SU-DHL-6 (cell line): ENCODE measurements around the gene ERBB4.

Source experiments
- H2AFZ ChIP-seq: fragments of 200-600 bp; sonication (generic); 2 replicates; pipeline ENCODE4 v1.6.1; 2014; ENCODE audit warnings: low read depth, mild to moderate bottlenecking, moderate library complexity, mixed read lengths, antibody characterized with exemption, low read length; ENCODE audit not compliant: severe bottlenecking
- H3F3A ChIP-seq: fragments of 200-600 bp; shearing (Covaris generic); 2 replicates; pipeline ENCODE4 v1.6.0; 2016; ENCODE audit warnings: antibody characterized with exemption, mild to moderate bottlenecking; ENCODE audit not compliant: insufficient read depth
- H3K27ac ChIP-seq: fragments of 200-600 bp; sonication (generic); 2 replicates; pipeline ENCODE4 v1.5.1; 2016; ENCODE audit warnings: low read depth, mild to moderate bottlenecking, low read length, moderate library complexity, mixed read lengths
- H3K27me3 ChIP-seq: fragments of 200-600 bp; sonication (generic), shearing (Covaris generic); 2 replicates; pipeline ENCODE4 v1.6.0; 2014; ENCODE audit warnings: mild to moderate bottlenecking, low read length
- H3K36me3 ChIP-seq: fragments of 200-600 bp; sonication (generic); 2 replicates; pipeline ENCODE4 v1.6.1; 2014; ENCODE audit warnings: mild to moderate bottlenecking, low read length, mixed read lengths
- H3K4me2 ChIP-seq: fragments of 300-600, 200-600 bp; shearing (Covaris generic), sonication (generic); 2 replicates; pipeline ENCODE4 v1.6.0; 2014; ENCODE audit warnings: low read length, low read depth, mild to moderate bottlenecking; ENCODE audit not compliant: poor library complexity, severe bottlenecking
- H3K4me3 ChIP-seq: fragments of 200-600 bp; sonication (generic); 2 replicates; pipeline ENCODE4 v1.5.1; 2014; ENCODE audit warnings: antibody characterized with exemption, low read length, mild to moderate bottlenecking, mixed read lengths; ENCODE audit not compliant: insufficient read depth, poor library complexity, severe bottlenecking
- H3K79me2 ChIP-seq: fragments of 200-600 bp; sonication (generic); 2 replicates; pipeline ENCODE4 v1.6.1; 2014; ENCODE audit warnings: mild to moderate bottlenecking, low read length, moderate library complexity; ENCODE audit not compliant: insufficient read depth
- H3K9ac ChIP-seq: fragments of 200-600 bp; sonication (generic); 2 replicates; pipeline ENCODE4 v1.7.0; 2014; ENCODE audit warnings: mild to moderate bottlenecking, low read length
- H3K9me2 ChIP-seq: fragments of 200-600 bp; sonication (generic); replicated peaks from 2 replicates; pipeline ENCODE4 v1.6.1; 2014; ENCODE audit warnings: low read length; ENCODE audit not compliant: insufficient read depth
- H3K9me3 ChIP-seq: fragments of 200-600 bp; sonication (generic); 2 replicates; pipeline ENCODE4 v1.6.1; 2014; ENCODE audit warnings: low read length, mixed read lengths; ENCODE audit not compliant: insufficient read depth
- H4K20me1 ChIP-seq: fragments of 200-600 bp; sonication (generic); 2 replicates; pipeline ENCODE4 v1.6.1; 2014; ENCODE audit warnings: low read depth, mild to moderate bottlenecking, antibody characterized with exemption, low read length, moderate library complexity, mixed read lengths
- EZH2phosphoT487 ChIP-seq: fragments of 200-600 bp; sonication (generic), shearing (Covaris generic); conservative IDR thresholded peaks from 2 replicates; pipeline ENCODE4 v1.6.1; 2018; ENCODE audit warnings: mild to moderate bottlenecking, antibody characterized with exemption, low read length, moderate library complexity, mixed read lengths
- TF ChIP-seq, protein P1 (sequence below): fragments of 200-600 bp; sonication (generic); IDR thresholded peaks from one replicate; pipeline ENCODE4 v1.5.1; 2017; ENCODE audit warnings: antibody characterized with exemption, mild to moderate bottlenecking, low read length, moderate library complexity; ENCODE audit not compliant: insufficient read depth, poor library complexity, severe bottlenecking

The ERBB4 gene

DNA sequence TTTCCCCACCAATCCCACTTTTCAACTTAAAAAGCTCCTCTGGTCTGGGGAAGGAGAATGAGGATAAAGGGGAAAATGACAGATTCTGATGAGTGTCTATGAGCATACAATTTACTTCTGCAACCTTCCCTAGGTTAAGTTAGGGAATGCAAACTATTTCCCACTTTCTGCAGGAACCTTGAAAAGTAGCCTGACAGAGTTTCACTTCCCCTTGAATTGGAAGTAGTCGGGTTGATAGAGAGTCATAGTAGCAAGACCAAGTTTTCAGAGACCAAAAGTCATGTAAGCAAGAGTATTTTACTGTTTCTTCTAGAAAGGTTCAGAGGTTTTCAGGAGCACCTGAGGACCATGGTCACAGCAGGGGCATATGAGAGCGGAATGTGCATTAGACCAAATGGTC lies 1167.1 kb downstream of the ERBB4 start:
- Histone ChIP-seq H3K9me2 (no peaks in the 10 kb centered on the region), H3K36me3 (no peaks in the 10 kb centered on the region), H3K79me2 (no peaks in the 10 kb centered on the region), H3K4me3 (no peak overlapping the region), H3K4me2 (no peak overlapping the region), H2AFZ (no peak overlapping the region), H3K27me3 (no peaks in the 10 kb centered on the region), H4K20me1 (no peaks in the 10 kb centered on the region), H3F3A (no peaks in the 10 kb centered on the region), H3K9me3 (no peaks in the 10 kb centered on the region), H3K27ac (no peak overlapping the region), H3K9ac (no peak overlapping the region)
- TF ChIP-seq, protein P1, sequence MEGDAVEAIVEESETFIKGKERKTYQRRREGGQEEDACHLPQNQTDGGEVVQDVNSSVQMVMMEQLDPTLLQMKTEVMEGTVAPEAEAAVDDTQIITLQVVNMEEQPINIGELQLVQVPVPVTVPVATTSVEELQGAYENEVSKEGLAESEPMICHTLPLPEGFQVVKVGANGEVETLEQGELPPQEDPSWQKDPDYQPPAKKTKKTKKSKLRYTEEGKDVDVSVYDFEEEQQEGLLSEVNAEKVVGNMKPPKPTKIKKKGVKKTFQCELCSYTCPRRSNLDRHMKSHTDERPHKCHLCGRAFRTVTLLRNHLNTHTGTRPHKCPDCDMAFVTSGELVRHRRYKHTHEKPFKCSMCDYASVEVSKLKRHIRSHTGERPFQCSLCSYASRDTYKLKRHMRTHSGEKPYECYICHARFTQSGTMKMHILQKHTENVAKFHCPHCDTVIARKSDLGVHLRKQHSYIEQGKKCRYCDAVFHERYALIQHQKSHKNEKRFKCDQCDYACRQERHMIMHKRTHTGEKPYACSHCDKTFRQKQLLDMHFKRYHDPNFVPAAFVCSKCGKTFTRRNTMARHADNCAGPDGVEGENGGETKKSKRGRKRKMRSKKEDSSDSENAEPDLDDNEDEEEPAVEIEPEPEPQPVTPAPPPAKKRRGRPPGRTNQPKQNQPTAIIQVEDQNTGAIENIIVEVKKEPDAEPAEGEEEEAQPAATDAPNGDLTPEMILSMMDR: no peak
- no peak for TF ChIP-seq EZH2phosphoT487

DNA sequence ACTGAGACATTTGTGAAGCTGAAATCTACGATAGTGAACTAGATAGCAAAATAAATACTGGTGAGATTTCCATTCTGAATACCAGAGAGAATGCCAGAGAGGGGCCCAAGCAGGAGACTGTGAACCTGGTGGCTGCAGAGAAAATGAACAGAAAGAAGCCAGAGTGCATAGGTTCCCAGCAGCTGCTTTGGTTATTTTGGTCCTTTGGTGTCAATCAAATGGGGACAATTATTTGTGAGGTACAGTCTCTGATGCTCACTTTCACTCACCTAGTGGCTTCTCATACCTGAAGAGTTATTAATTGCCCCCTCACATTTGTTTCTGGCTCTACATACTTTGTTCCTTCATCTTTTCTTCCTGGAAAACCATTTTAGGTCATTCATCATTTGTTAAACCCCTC lies 1170.1 kb downstream of the ERBB4 start:
- H3K79me2 ChIP-seq: no peaks in the 10 kb centered on the region
- TF ChIP-seq, protein P1: no peak
- no peak for TF ChIP-seq EZH2phosphoT487
- H2AFZ ChIP-seq: no peak overlapping the region

DNA sequence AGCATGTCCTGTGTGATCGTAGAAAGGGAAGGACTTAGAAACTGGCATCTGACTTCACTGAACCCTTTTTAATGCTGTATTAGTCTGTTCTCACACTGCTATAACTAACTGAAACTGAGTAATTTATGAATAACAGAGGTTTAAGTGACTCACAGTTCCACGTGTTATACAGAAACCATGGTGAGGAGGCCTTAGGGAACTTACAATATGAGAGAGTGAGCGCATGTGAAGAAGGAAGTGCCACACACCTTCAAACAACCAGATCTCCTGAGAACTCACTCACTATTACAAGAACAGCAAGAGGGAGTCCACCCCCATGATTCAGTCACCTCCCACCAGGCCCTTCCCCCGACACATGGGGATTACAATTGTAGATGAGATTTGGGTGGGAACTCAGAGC lies 1170.9 kb downstream of the ERBB4 start:
- peak overlapping the region; percentile 8 for H3K4me2 ChIP-seq
- no peaks in the 10 kb centered on the region for H3K9me2 ChIP-seq
- no peak overlapping the region for H3K9ac ChIP-seq
- H3K27me3 ChIP-seq: no peaks in the 10 kb centered on the region
- no peaks in the 10 kb centered on the region for H3F3A ChIP-seq
- H3K36me3 ChIP-seq: no peaks in the 10 kb centered on the region
- H4K20me1 ChIP-seq: no peaks in the 10 kb centered on the region
- TF ChIP-seq EZH2phosphoT487: no peak
- no peak overlapping the region for H3K4me3 ChIP-seq
- H2AFZ ChIP-seq: peak overlapping the region; percentile 59
- H3K9me3 ChIP-seq: no peaks in the 10 kb centered on the region
- no peaks in the 10 kb centered on the region for H3K79me2 ChIP-seq
- H3K27ac ChIP-seq: no peak overlapping the region

More for the DNA sequence above, 1170.1 kb downstream of the ERBB4 start:
- H4K20me1 ChIP-seq: no peaks in the 10 kb centered on the region
- H3K4me3 ChIP-seq: no peak overlapping the region
- no peak overlapping the region for H3K27ac ChIP-seq
- H3F3A ChIP-seq: no peaks in the 10 kb centered on the region
- H3K36me3 ChIP-seq: no peaks in the 10 kb centered on the region
- no peaks in the 10 kb centered on the region for H3K27me3 ChIP-seq
- no peaks in the 10 kb centered on the region for H3K9me3 ChIP-seq
- no peak overlapping the region for H3K4me2 ChIP-seq
- H3K9ac ChIP-seq: no peak overlapping the region
- H3K9me2 ChIP-seq: no peaks in the 10 kb centered on the region

DNA sequence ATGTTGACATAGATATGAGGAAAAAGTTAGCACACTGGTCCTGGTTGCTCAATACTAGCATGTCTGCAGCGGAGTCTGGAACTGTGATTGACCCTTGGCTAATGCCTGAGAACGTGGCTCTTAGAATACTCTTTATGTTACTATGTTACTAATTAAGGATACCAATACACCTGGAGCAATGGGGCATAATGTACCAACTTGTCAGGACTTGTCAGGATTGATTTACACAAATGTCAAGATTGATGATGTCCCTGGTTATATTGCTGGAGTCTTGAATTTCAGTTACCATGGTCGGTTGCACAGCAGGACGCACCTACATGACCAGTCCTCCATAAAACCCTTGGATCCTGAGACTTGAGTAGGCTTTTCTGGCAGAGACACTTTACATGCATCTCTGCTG lies 1171.3 kb downstream of the ERBB4 start:
- Histone ChIP-seq H3K4me3 (no peak overlapping the region), H3K9me3 (no peaks in the 10 kb centered on the region), H3K27me3 (no peaks in the 10 kb centered on the region), H3K36me3 (no peaks in the 10 kb centered on the region), H3K79me2 (no peaks in the 10 kb centered on the region), H3K9me2 (no peaks in the 10 kb centered on the region), H4K20me1 (no peaks in the 10 kb centered on the region), H3K27ac (no peak overlapping the region), H2AFZ (peak overlapping the region; percentile 59), H3F3A (no peaks in the 10 kb centered on the region), H3K4me2 (peak overlapping the region; percentile 8), H3K9ac (no peak overlapping the region)
- TF ChIP-seq EZH2phosphoT487: no peak
- TF ChIP-seq, protein P1: no peak
